GM18502 (cell line): ENCODE measurements around the gene PPP2R5C.

ENCODE experiments used
- ATAC-seq: cut with Tn5 transposase; IDR thresholded peaks from one replicate; pipeline ENCODE4 v1.9.1; 2021; ENCODE audit warnings: mild to moderate bottlenecking; ENCODE audit not compliant: unreplicated experiment, poor library complexity

Gene PPP2R5C

GRCh38 chr14:101856536-101856935 lies 95.0 kb downstream of the PPP2R5C start:
- no peak for ATAC-seq

GRCh38 chr14:101857226-101857625 lies 95.7 kb downstream of the PPP2R5C start:
- no peak for ATAC-seq

- no peak for ATAC-seq
Measured at GRCh38 chr14:101858791-101859537, 97.5 kb downstream of the PPP2R5C start.

- no peak for ATAC-seq
Measured at GRCh38 chr14:101859538-101859902, 98.0 kb downstream of the PPP2R5C start.

GRCh38 chr14:101859958-101860357 lies 98.4 kb downstream of the PPP2R5C start:
- ATAC-seq, result no peak

- ATAC-seq, result no peak
Measured at GRCh38 chr14:101861464-101861863, 100.0 kb downstream of the PPP2R5C start.

GRCh38 chr14:101862177-101862576 lies 100.7 kb downstream of the PPP2R5C start:
- ATAC-seq, result no peak

GRCh38 chr14:101862711-101863110 lies 101.2 kb downstream of the PPP2R5C start:
- ATAC-seq, result no peak

- no peak for ATAC-seq
Measured at GRCh38 chr14:101865288-101865687, 103.8 kb downstream of the PPP2R5C start.

GRCh38 chr14:101867854-101868253 lies 106.3 kb downstream of the PPP2R5C start:
- no peak for ATAC-seq

GRCh38 chr14:101869217-101869616 lies 107.7 kb downstream of the PPP2R5C start:
- no peak for ATAC-seq

GRCh38 chr14:101870273-101870939 lies 108.9 kb downstream of the PPP2R5C start:
- ATAC-seq, result no peak

GRCh38 chr14:101872346-101872745 lies 110.8 kb downstream of the PPP2R5C start:
- ATAC-seq, result no peak

GRCh38 chr14:101873076-101873825 lies 111.7 kb downstream of the PPP2R5C start:
- no peak for ATAC-seq

- ATAC-seq, result no peak
Measured at GRCh38 chr14:101873991-101874390, 112.5 kb downstream of the PPP2R5C start.

GRCh38 chr14:101875041-101875726 lies 113.7 kb downstream of the PPP2R5C start:
- ATAC-seq, result no peak

GRCh38 chr14:101875727-101876554 lies 114.4 kb downstream of the PPP2R5C start:
- ATAC-seq, result peak; percentile 30

GRCh38 chr14:101876555-101876938 lies 115.0 kb downstream of the PPP2R5C start:
- ATAC-seq, result peak; percentile 94

GRCh38 chr14:101877766-101878165 lies 116.3 kb downstream of the PPP2R5C start:
- ATAC-seq, result no peak
